K562 (cell line): ENCODE data around the gene OR4D2. TPM values are rescaled to one million over a fixed set of nuclear protein-coding genes. Genes with fewer than 3 reads are reported as not detected.
A peak's percentile ranks its signal among the peaks of the same experiment; 100 is the strongest.
"Not testable (repeated sequence)": the region's sequence is repeated elsewhere in the genome, so short reads cannot be mapped to it uniquely, and the experiment has no call there.

Source experiments
- ATAC-seq: fragments of 200-7000 bp; cut with Tn5 transposase; 3 replicates; pipeline ENCODE4 v1.9.1; 2020; ENCODE audit warnings: moderate library complexity
- BruUV-seq: library from RNA; stranded (reverse); fragments of 400-500 nt; replicated peaks from 2 replicates; lab custom pipeline; 2021; lab: Mats Ljungman, UMichigan
- CTCF ChIA-PET: fragments of 300-600 bp; formaldehyde crosslinking; extraction: SDS; loops from one replicate; lab custom pipeline; 2021; ENCODE audit warnings: low intra/inter-chr PET ratio; lab: Yijun Ruan, JAX
- POLR2A ChIA-PET: fragments of 300-600, 350-650 bp; sonication (Branson Sonifier 250); formaldehyde crosslinking; extraction: SDS; loops from one replicate; lab custom pipeline; 2021; ENCODE audit warnings: antibody characterized with exemption, inconsistent platforms; lab: Yijun Ruan, JAX
- DNase-seq, 4 experiments: peaks; one replicate each; pipeline versions ENCODE4 v3.0.0 to v3.0.0-alpha.2; 2011 to 2018; ENCODE audit warnings: low spot score in 3 of 4, mixed read lengths in 3 of 4; ENCODE audit errors: extremely low read depth in 1 of 4
- FAIRE-seq: peaks from 2 replicates; lab custom pipeline; 2011; peaks lifted over from hg19 to GRCh38; lab: Jason Lieb, UNC
- H2AFZ ChIP-seq: 2 replicates; pipeline ENCODE4 v1.6.0; 2011; ENCODE audit warnings: low read depth, low read length, control low read depth, inconsistent platforms
- H3K27ac ChIP-seq: fragments of 200-600 bp; 3 replicates; pipeline ENCODE4 v1.8.0; 2011; ENCODE audit warnings: low read depth, mild to moderate bottlenecking, control low read depth, inconsistent platforms, low read length, moderate library complexity, mixed read lengths; ENCODE audit errors: extremely low read depth
- H3K27me3 ChIP-seq, 2 experiments: fragments of 300-600 bp in 1 of 2; 2 replicates in 1 of 2; 3 replicates in 1 of 2; pipeline versions ENCODE4 v1.6.0 to v1.8.0; 2011; ENCODE audit warnings: inconsistent platforms in 2 of 2, low read length in 2 of 2, mild to moderate bottlenecking in 1 of 2, mixed read lengths in 1 of 2, moderate library complexity in 1 of 2; ENCODE audit not compliant: control insufficient read depth in 2 of 2, insufficient read depth in 2 of 2
- H3K36me3 ChIP-seq: fragments of 300-600 bp; 3 replicates; pipeline ENCODE4 v1.8.0; 2011; ENCODE audit warnings: mild to moderate bottlenecking, low read length, inconsistent platforms; ENCODE audit not compliant: control insufficient read depth, insufficient read depth
- H3K4me1 ChIP-seq, 2 experiments: fragments of 200-600 bp in 1 of 2; replicated peaks in 1 of 2; 2 replicates in 1 of 2; 3 replicates in 1 of 2; pipeline versions ENCODE4 v1.5.1 to v1.8.0; 2011; ENCODE audit warnings: inconsistent platforms in 2 of 2, low read length in 2 of 2, mild to moderate bottlenecking in 1 of 2, mixed read lengths in 1 of 2, moderate library complexity in 1 of 2; ENCODE audit not compliant: control insufficient read depth in 2 of 2, insufficient read depth in 2 of 2
- H3K4me2 ChIP-seq: 2 replicates; pipeline ENCODE4 v1.6.1; 2011; ENCODE audit warnings: low read length, control low read depth, inconsistent platforms, mixed read lengths; ENCODE audit not compliant: insufficient read depth
- H3K4me3 ChIP-seq: fragments of 200-600 bp; sonication (generic), shearing (Covaris generic); 2 replicates; pipeline ENCODE4 v1.5.1; 2016; ENCODE audit warnings: control low read depth, inconsistent platforms
- H3K79me2 ChIP-seq: fragments of 200-600 bp; 3 replicates; pipeline ENCODE4 v1.8.0; 2011; ENCODE audit warnings: low read length, inconsistent platforms; ENCODE audit not compliant: control insufficient read depth, insufficient read depth
- H3K9ac ChIP-seq, 2 experiments: 2 replicates each; pipeline versions ENCODE4 v1.6.0 to v1.6.1; 2011; ENCODE audit warnings: low read depth in 2 of 2, low read length in 2 of 2, control low read depth in 1 of 2, inconsistent platforms in 1 of 2, mild to moderate bottlenecking in 1 of 2, mixed read lengths in 1 of 2; ENCODE audit not compliant: insufficient read depth in 1 of 2
- H3K9me1 ChIP-seq: one replicate; pipeline ENCODE4 v1.6.0; 2011; ENCODE audit warnings: inconsistent platforms, mild to moderate bottlenecking, low read length, moderate library complexity; ENCODE audit not compliant: control insufficient read depth, insufficient read depth
- H3K9me3 ChIP-seq: replicated peaks from 2 replicates; pipeline ENCODE4 v1.5.1; 2011; ENCODE audit warnings: low read depth, low read length, inconsistent platforms; ENCODE audit not compliant: control insufficient read depth, insufficient read depth
- H4K20me1 ChIP-seq: replicated peaks from 2 replicates; pipeline ENCODE4 v1.6.1; 2011; ENCODE audit warnings: low read length, inconsistent platforms, mixed read lengths; ENCODE audit not compliant: control insufficient read depth, insufficient read depth
- HEY1 ChIP-seq: fragments of 250-450 bp; sonication (Bioruptor Pico); IDR thresholded peaks from 2 replicates; pipeline ENCODE4 v1.5.0; 2020; ENCODE audit warnings: mild to moderate bottlenecking, moderate library complexity, borderline replicate concordance
- PCBP1 ChIP-seq: fragments of 200-400 bp; formaldehyde crosslinking; IDR thresholded peaks from 2 replicates; pipeline ENCODE4 v1.6.1; 2018; ENCODE audit warnings: mild to moderate bottlenecking, low read depth, low read length; ENCODE audit not compliant: poor library complexity, severe bottlenecking
- SRF ChIP-seq, 2 experiments: fragments of 250-450, 450-650 bp in 1 of 2; sonication (Bioruptor Pico) in 1 of 2; sonication (generic) in 1 of 2; formaldehyde crosslinking; IDR thresholded peaks; 2 replicates each; pipeline versions ENCODE4 v1.5.0 to v1.5.1; 2020 to 2022; ENCODE audit warnings: mild to moderate bottlenecking in 1 of 2, missing genetic modification reagents in 1 of 2
- WGBS: fragments of 100-300 bp; shearing (Covaris generic); methylation state at CpG from one replicate; pipeline ENCODE4 v1.1.6; 2016; ENCODE audit warnings: low coverage, mixed read lengths; ENCODE audit not compliant: insufficient coverage; ENCODE audit errors: missing lambda C conversion rate; 5-methylcytosine and 5-hydroxymethylcytosine counted together
- in situ Hi-C: fragments of 300-500 bp; cut with MboI; formaldehyde crosslinking; loops from 4 replicates; pipeline ENCODE4 v1.15.0; 2018; ENCODE audit warnings: inconsistent platforms, mixed read lengths
- intact Hi-C: fragments of 100-400 bp; cut with micrococcal nuclease; formaldehyde crosslinking; loops from 2 replicates; pipeline ENCODE4 v1.14.2; 2022
- polyA plus RNA-seq, 8 experiments: library from polyadenylated mRNA; depleted of rRNA in 4 of 8; stranded (reverse) in 5 of 8; unstranded in 3 of 8; fragments of >200 nt; fragmentation: Nextera tagmentation in 2 of 8; fragmentation: Illumina TruSeq in 1 of 8; extraction: Ambion mirVana in 2 of 8; extraction: Trizol in 1 of 8; gene quantifications; 2 replicates each; pipeline versions ENCODE4 v1.2.1 to v1.2.3, GENCODE V29; 2011 to 2014; ENCODE audit warnings: inconsistent platforms in 1 of 8, missing spikeins in 1 of 8
- total RNA-seq, 7 experiments: library from RNA; depleted of rRNA in 6 of 7; stranded (reverse); fragments of >200 nt in 6 of 7; fragmentation: Illumina TruSeq in 2 of 7; extraction: Trizol in 2 of 7; gene quantifications; 2 replicates each; pipeline versions ENCODE4 v1.2.1 to v1.2.3, GENCODE V29; 2011 to 2021; ENCODE audit warnings: low replicate concordance in 1 of 7

OR4D2 gene
- total and polyA plus RNA-seq, 9 of the 15 experiments (the other 6 are each of a cell fraction or from before 2014, with no cell fraction given): not detected

DNA sequence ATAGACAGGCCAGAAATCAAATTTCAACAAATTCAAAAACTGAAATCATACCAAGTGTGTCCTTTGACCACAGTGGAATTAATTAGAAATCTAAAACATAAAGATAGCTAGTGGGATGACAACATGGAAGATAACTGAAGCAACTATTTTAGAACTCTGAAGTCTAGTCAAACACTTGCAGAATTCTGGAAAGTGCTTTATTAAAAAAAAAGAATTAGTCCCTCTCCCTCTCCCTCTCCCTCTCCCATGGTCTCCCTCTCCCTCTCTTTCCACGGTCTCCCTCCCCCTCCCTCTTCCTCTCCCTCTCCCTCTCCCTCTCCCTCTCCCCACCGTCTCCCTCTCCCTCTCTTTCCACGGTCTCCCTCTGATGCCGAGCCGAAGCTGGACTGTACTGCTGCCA lies 25.3 kb upstream of the OR4D2 start:
- BruUV-seq: no TSS peak
- CTCF ChIA-PET: no interaction called here
- no CpG with 5 or more reads among the region's 5 CpGs for WGBS
- DNase-seq (no peak), ATAC-seq (no peak)
- Histone ChIP-seq H3K4me3 (no peak overlapping the region), H3K9me1 (no peaks in the 10 kb centered on the region), H3K9ac (no peak overlapping the region), H3K27me3 (peaks cover 5 to 11% of the 10 kb centered on the region in 2 experiments; a peak in 4 of 5 replicates), H3K36me3 (no peaks in the 10 kb centered on the region), H3K4me1 (no peaks in the 10 kb centered on the region)
- in situ Hi-C loops (no loop called here), intact Hi-C loops (no loop called here)
- peak; percentile 56 for TF ChIP-seq PCBP1
- TF ChIP-seq HEY1 (CRISPR knock-in tag): no peak
- TF ChIP-seq SRF (CRISPR knock-in tag; IDR thresholded peaks at IDR 0.05): no peak
- TF ChIP-seq, all 486 proteins: peak for 1
- POLR2A ChIA-PET: no interaction called here
- no peak overlapping the region for H3K4me2 ChIP-seq
- no peaks in the 10 kb centered on the region for H4K20me1 ChIP-seq
- no peak overlapping the region for H3K27ac ChIP-seq
- H3K79me2 ChIP-seq: no peaks in the 10 kb centered on the region
- no peak for FAIRE-seq
- no peaks in the 10 kb centered on the region for H3K9me3 ChIP-seq
- H2AFZ ChIP-seq: no peak overlapping the region

DNA sequence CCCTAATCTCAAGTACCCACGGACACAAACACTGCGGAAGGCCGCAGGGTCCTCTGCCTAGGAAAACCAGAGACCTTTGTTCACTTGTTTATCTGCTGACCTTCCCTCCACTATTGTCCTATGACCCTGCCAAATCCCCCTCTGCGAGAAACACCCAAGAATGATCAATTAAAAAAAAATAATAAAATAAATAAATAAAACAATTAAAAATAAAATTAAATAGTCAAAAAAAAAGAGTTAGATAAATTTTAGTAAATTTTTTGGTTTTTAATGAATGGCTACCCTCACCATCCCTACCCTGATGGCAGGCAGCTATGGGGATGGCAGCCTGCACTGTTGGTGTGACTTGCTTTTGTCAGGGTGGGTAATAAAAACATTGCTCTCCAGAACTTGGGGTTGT lies 23.4 kb upstream of the OR4D2 start:
- H3K27me3 ChIP-seq, POLR2A ChIA-PET, H3K36me3 ChIP-seq, intact Hi-C loops, H3K4me3 ChIP-seq, H3K9me3 ChIP-seq, H3K9ac ChIP-seq, CTCF ChIA-PET, BruUV-seq, H3K9me1 ChIP-seq, ATAC-seq, H3K4me1 ChIP-seq, FAIRE-seq, DNase-seq, H3K27ac ChIP-seq, H2AFZ ChIP-seq, H4K20me1 ChIP-seq, in situ Hi-C loops, H3K79me2 ChIP-seq, H3K4me2 ChIP-seq: not testable (repeated sequence)
- WGBS: 12% methylated on average over 4 of the region's 4 CpGs
